Suprapubic skin (tissue), 4 donors: ENCODE measurements around the gene MTURN. TPM values are rescaled to one million over a fixed set of nuclear protein-coding genes. Genes with fewer than 3 reads are reported as not detected.

Experiments
- DNase-seq, 2 donors: peaks; one replicate each; pipeline ENCODE4 v3.0.0-alpha.2; 2019; ENCODE audit warnings: low spot score in 2 of 2
- H3K27ac ChIP-seq: fragments of 200-600 bp; sonication (generic); one replicate; pipeline ENCODE4 v1.5.1; 2019
- H3K27me3 ChIP-seq: fragments of 200-600 bp; sonication (generic); one replicate; pipeline ENCODE4 v1.5.1; 2019
- H3K36me3 ChIP-seq: fragments of 200-600 bp; sonication (generic); one replicate; pipeline ENCODE4 v1.5.1; 2019
- H3K4me1 ChIP-seq: fragments of 200-600 bp; sonication (generic); one replicate; pipeline ENCODE4 v1.5.1; 2019
- H3K4me3 ChIP-seq: fragments of 200-600 bp; sonication (generic); one replicate; pipeline ENCODE4 v1.5.1; 2019; ENCODE audit warnings: mild to moderate bottlenecking
- H3K9me3 ChIP-seq: fragments of 200-600 bp; sonication (generic); one replicate; pipeline ENCODE4 v1.5.1; 2019
- CTCF ChIP-seq, 2 donors: fragments of 200-600 bp in 1 of 2; fragments of 450-650 bp in 1 of 2; sonication (generic) in 1 of 2; IDR thresholded peaks; one replicate each; pipeline ENCODE4 v1.5.1; 2016 to 2019; ENCODE audit warnings: antibody characterized with exemption in 2 of 2, mild to moderate bottlenecking in 1 of 2, moderate library complexity in 1 of 2
- EP300 ChIP-seq: sonication (generic); formaldehyde crosslinking; IDR thresholded peaks from one replicate; pipeline ENCODE4 v1.6.1; 2017; ENCODE audit warnings: antibody characterized with exemption
- POLR2A ChIP-seq, 2 donors: fragments of 450-650 bp; IDR thresholded peaks; one replicate each; pipeline ENCODE4 v1.6.1; 2017; ENCODE audit warnings: antibody characterized with exemption in 2 of 2, mild to moderate bottlenecking in 2 of 2, moderate library complexity in 2 of 2
- POLR2AphosphoS5 ChIP-seq, 3 donors: sonication (generic); formaldehyde crosslinking; IDR thresholded peaks; one replicate each; pipeline ENCODE4 v1.6.1; 2017; ENCODE audit warnings: antibody characterized with exemption in 3 of 3
- WGBS: methylation state at CpG from one replicate; pipeline ENCODE4 v1.1.5; 2018; 5-methylcytosine and 5-hydroxymethylcytosine counted together
- total RNA-seq, 4 donors: library from RNA; depleted of rRNA; stranded (reverse); fragments of >200 nt; gene quantifications; one replicate each; pipeline ENCODE4 v1.1.0, GENCODE V29; 2016

Gene MTURN
- total RNA-seq, 4 donors from 2014 or later = 42.9 to 103 (median 58.0) TPM

- H3K27ac ChIP-seq = peak overlapping the region; percentile 7
- no peak for DNase-seq
- 83% methylated on average over 6 of the region's 6 CpGs for WGBS
- no peaks in the 10 kb centered on the region for H3K27me3 ChIP-seq
- H3K36me3 ChIP-seq = no peaks in the 10 kb centered on the region
- no peaks in the 10 kb centered on the region for H3K9me3 ChIP-seq
- peaks cover 40% of the 10 kb centered on the region for H3K4me1 ChIP-seq
- no peak overlapping the region for H3K4me3 ChIP-seq
- TF ChIP-seq EP300 = no peak
- TF ChIP-seq CTCF (IDR thresholded peaks at IDR 0.05) = no peak
- no peak for TF ChIP-seq POLR2A (IDR thresholded peaks at IDR 0.05)
- no peak for TF ChIP-seq POLR2AphosphoS5 (IDR thresholded peaks at IDR 0.05)
Measured at GRCh38 chr7:30181211-30181610, 46.4 kb downstream of the MTURN start.

GRCh38 chr7:30181736-30182522, 47.1 kb downstream of the MTURN start:
- Histone ChIP-seq H3K27me3 (no peaks in the 10 kb centered on the region), H3K4me3 (no peak overlapping the region), H3K4me1 (peaks cover 35% of the 10 kb centered on the region), H3K27ac (peak overlapping the region; percentile 7), H3K9me3 (no peaks in the 10 kb centered on the region), H3K36me3 (no peaks in the 10 kb centered on the region)
- no peak for TF ChIP-seq POLR2AphosphoS5 (IDR thresholded peaks at IDR 0.05)
- TF ChIP-seq POLR2A (IDR thresholded peaks at IDR 0.05) = no peak
- TF ChIP-seq EP300 = no peak
- TF ChIP-seq CTCF (IDR thresholded peaks at IDR 0.05) = no peak
- no peak for DNase-seq
- WGBS = 66% methylated on average over 7 of the region's 7 CpGs

- no peak overlapping the region for H3K4me3 ChIP-seq
- 94% methylated on average over 2 of the region's 2 CpGs for WGBS
Measured at GRCh38 chr7:30182814-30183213, 48.0 kb downstream of the MTURN start.

GRCh38 chr7:30183749-30184369, 49.1 kb downstream of the MTURN start:
- Histone ChIP-seq H3K36me3 (no peaks in the 10 kb centered on the region), H3K4me3 (no peak overlapping the region), H3K27ac (peak overlapping the region; percentile 26), H3K4me1 (peaks cover 27% of the 10 kb centered on the region), H3K27me3 (no peaks in the 10 kb centered on the region), H3K9me3 (no peaks in the 10 kb centered on the region)
- DNase-seq = no peak
- 69% methylated on average over 4 of the region's 4 CpGs for WGBS
- no peak for TF ChIP-seq EP300
- TF ChIP-seq POLR2AphosphoS5 (IDR thresholded peaks at IDR 0.05) = no peak
- TF ChIP-seq CTCF (IDR thresholded peaks at IDR 0.05) = no peak
- no peak for TF ChIP-seq POLR2A (IDR thresholded peaks at IDR 0.05)

More at GRCh38 chr7:30182814-30183213, 48.0 kb downstream of the MTURN start:
- Histone ChIP-seq H3K27me3 (no peaks in the 10 kb centered on the region), H3K36me3 (no peaks in the 10 kb centered on the region), H3K27ac (no peak overlapping the region), H3K4me1 (peaks cover 29% of the 10 kb centered on the region), H3K9me3 (no peaks in the 10 kb centered on the region)
- TF ChIP-seq CTCF (IDR thresholded peaks at IDR 0.05) (no peak), EP300 (no peak), POLR2A (IDR thresholded peaks at IDR 0.05) (no peak), POLR2AphosphoS5 (IDR thresholded peaks at IDR 0.05) (no peak)
- no peak for DNase-seq

GRCh38 chr7:30184791-30185487, 50.2 kb downstream of the MTURN start:
- TF ChIP-seq POLR2A (IDR thresholded peaks at IDR 0.05) (no peak), CTCF (IDR thresholded peaks at IDR 0.05) (no peak), POLR2AphosphoS5 (IDR thresholded peaks at IDR 0.05) (no peak), EP300 (no peak)
- 81% methylated on average over 4 of the region's 4 CpGs for WGBS

More at GRCh38 chr7:30184791-30185487, 50.2 kb downstream of the MTURN start:
- no peak for DNase-seq
- H3K27ac ChIP-seq = peak overlapping the region; percentile 25
- no peaks in the 10 kb centered on the region for H3K27me3 ChIP-seq
- H3K4me1 ChIP-seq = peaks cover 19% of the 10 kb centered on the region
- no peaks in the 10 kb centered on the region for H3K36me3 ChIP-seq
- H3K9me3 ChIP-seq = no peaks in the 10 kb centered on the region
- no peak overlapping the region for H3K4me3 ChIP-seq
